ENCODE results near the gene NMNAT1.

DNA sequence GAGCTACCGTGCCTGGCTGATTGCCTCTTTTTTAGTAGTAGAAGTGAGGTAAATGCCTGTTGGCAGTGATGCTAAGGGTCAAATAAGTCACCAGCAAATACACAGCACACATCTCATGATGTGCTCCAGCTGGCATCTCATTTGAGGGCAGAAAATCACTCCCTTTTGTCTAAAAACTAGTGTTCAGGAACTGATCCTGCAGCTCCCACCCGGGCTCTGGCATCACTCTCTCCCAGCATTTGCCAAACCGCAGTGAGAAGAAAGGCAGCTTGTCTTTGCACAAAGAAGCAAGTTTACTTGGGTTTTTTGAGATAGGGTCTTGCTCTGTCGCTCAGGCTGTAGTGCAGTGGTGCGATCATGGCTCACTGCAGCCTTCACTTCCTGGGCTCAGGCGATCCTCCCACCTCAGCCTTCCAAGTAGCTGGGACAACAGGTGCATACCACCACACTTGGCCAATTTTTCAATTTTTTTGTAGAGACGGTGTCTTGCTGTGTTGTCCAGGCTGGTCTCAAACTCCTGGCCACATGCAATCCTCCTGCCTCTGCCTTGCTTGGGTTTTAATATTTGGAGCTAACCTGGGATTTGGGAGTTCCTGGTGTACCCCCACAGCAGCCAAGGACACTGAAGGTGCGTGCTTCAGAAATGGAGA is 57.9 kb downstream of the NMNAT1 start:
- TF ChIP-seq, protein P1, sequence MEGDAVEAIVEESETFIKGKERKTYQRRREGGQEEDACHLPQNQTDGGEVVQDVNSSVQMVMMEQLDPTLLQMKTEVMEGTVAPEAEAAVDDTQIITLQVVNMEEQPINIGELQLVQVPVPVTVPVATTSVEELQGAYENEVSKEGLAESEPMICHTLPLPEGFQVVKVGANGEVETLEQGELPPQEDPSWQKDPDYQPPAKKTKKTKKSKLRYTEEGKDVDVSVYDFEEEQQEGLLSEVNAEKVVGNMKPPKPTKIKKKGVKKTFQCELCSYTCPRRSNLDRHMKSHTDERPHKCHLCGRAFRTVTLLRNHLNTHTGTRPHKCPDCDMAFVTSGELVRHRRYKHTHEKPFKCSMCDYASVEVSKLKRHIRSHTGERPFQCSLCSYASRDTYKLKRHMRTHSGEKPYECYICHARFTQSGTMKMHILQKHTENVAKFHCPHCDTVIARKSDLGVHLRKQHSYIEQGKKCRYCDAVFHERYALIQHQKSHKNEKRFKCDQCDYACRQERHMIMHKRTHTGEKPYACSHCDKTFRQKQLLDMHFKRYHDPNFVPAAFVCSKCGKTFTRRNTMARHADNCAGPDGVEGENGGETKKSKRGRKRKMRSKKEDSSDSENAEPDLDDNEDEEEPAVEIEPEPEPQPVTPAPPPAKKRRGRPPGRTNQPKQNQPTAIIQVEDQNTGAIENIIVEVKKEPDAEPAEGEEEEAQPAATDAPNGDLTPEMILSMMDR (conservative IDR thresholded peaks at IDR 0.05 in 1 of 2, IDR thresholded peaks at IDR 0.05 in 1 of 2; ENCODE audit: low read depth in 1 of 2, low read length in 2 of 2) = no peak
- TF ChIP-seq EZH2 (IDR thresholded peaks at IDR 0.05; ENCODE audit: low read length, missing control alignments) = no peak

Measured in fibroblast of lung (primary cell).